ENCODE data around the gene BTBD3. TPM values are rescaled to one million over a fixed set of nuclear protein-coding genes. Genes with fewer than 3 reads are reported as not detected.

Gene BTBD3
- total RNA-seq, 1 experiment from 2014 or later = 38.5 TPM

DNA sequence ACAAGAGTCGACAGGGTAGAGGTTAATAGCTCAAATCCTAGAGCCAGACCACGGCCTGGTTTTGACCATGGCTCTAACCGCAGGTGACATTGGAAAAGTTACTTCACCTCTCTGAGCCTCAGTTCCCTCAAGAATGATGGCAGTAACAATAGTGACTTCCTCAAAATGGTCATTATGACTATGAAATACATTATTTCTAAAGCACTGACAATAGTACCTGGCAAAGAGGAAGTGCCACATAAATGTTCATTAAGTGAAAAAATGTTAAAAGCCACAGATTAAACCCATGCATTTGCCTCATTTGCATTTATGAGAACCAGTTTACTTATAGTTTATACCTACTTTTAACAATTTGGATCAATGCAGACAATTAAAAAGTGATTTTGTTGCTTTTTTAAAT lies 12.3 kb downstream of the BTBD3 start (continued):
- TF ChIP-seq, protein P1, sequence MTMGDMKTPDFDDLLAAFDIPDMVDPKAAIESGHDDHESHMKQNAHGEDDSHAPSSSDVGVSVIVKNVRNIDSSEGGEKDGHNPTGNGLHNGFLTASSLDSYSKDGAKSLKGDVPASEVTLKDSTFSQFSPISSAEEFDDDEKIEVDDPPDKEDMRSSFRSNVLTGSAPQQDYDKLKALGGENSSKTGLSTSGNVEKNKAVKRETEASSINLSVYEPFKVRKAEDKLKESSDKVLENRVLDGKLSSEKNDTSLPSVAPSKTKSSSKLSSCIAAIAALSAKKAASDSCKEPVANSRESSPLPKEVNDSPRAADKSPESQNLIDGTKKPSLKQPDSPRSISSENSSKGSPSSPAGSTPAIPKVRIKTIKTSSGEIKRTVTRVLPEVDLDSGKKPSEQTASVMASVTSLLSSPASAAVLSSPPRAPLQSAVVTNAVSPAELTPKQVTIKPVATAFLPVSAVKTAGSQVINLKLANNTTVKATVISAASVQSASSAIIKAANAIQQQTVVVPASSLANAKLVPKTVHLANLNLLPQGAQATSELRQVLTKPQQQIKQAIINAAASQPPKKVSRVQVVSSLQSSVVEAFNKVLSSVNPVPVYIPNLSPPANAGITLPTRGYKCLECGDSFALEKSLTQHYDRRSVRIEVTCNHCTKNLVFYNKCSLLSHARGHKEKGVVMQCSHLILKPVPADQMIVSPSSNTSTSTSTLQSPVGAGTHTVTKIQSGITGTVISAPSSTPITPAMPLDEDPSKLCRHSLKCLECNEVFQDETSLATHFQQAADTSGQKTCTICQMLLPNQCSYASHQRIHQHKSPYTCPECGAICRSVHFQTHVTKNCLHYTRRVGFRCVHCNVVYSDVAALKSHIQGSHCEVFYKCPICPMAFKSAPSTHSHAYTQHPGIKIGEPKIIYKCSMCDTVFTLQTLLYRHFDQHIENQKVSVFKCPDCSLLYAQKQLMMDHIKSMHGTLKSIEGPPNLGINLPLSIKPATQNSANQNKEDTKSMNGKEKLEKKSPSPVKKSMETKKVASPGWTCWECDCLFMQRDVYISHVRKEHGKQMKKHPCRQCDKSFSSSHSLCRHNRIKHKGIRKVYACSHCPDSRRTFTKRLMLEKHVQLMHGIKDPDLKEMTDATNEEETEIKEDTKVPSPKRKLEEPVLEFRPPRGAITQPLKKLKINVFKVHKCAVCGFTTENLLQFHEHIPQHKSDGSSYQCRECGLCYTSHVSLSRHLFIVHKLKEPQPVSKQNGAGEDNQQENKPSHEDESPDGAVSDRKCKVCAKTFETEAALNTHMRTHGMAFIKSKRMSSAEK (CRISPR knock-in tag; IDR thresholded peaks at IDR 0.05; ENCODE audit: borderline replicate concordance) = no peak
- TF ChIP-seq RELA (CRISPR knock-in tag; IDR thresholded peaks at IDR 0.05; ENCODE audit: borderline replicate concordance) (no peak), IRF2 (CRISPR knock-in tag; IDR thresholded peaks at IDR 0.05; ENCODE audit: borderline replicate concordance, low read depth) (no peak), SP1 (CRISPR knock-in tag; conservative IDR thresholded peaks at IDR 0.05) (no peak)

DNA sequence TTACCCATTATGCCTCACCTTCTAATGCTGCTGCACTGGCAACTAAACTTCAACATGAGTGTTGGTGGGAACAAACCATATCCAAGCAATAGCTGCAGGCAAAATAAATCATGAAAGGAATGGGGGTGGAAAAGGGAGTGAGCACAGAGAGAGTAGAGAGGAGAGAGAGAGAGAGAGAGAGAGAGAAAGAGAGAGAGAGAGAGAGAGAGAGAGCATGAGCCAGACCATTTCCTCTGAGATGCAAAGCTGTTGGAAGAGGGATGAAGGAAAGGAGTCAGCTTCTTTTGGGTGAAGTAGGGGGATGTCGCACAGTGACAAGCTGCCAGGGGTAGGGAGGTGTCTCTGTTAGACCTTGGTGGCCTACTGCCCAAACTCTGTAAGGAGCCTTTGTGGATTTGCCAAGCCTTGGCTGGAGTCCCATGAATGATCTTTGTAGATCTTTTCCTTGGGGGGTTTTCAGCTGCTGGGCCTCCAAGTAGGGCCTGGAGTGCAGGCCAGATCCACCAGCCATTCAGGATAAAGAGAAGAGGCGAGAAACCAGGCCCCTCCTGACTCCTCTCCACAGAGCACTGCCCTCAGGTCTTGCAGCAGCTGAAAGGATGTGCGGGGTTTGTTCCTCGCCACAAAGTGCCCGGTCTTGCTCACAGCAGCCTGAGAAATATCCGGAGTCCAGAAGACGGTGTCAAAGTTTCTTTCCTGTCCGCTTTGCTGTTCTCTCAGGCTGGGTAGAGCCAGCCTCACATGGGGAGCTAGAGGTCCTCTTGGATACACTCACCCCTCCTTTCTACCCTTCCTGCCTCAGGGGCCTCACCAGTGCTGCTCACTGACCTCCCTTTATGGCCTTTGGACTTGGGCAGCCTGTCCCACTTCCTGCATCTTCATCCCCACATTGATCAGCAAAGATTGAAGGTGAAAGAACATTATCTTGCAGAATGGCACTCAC lies 17.8 kb downstream of the BTBD3 start:
- Mint-ChIP-seq H3K9me3 (no peaks in the 10 kb centered on the region), H3K4me3 (no peak overlapping the region), H3K4me1 (peaks cover 9% of the 10 kb centered on the region; the same call in 1 of the 2 replicates), H3K27me3 (ENCODE audit: low read depth) (no peaks in the 10 kb centered on the region), H3K36me3 (no peaks in the 10 kb centered on the region), H3K27ac (no peak overlapping the region)
- CTCF ChIA-PET = no interaction called here
- TF ChIP-seq, protein P2, sequence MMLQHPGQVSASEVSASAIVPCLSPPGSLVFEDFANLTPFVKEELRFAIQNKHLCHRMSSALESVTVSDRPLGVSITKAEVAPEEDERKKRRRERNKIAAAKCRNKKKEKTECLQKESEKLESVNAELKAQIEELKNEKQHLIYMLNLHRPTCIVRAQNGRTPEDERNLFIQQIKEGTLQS (CRISPR knock-in tag; conservative IDR thresholded peaks at IDR 0.05) = no peak
- TF ChIP-seq CBFB (CRISPR knock-in tag; IDR thresholded peaks at IDR 0.05; ENCODE audit: low read depth) (no peak), IRF2 (CRISPR knock-in tag; IDR thresholded peaks at IDR 0.05; ENCODE audit: borderline replicate concordance, low read depth) (no peak), NR3C1 (CRISPR knock-in tag; conservative IDR thresholded peaks at IDR 0.05; ENCODE audit: low read depth) (no peak)
- POLR2A ChIA-PET = interaction anchor here (0.7 kb wide), 1 partner anchor 32 kb away, joined by 3 read pairs; no protein-coding TSS in a partner anchor
- DNase-seq (ENCODE audit: low spot score) (no peak), ATAC-seq (no peak)

DNA sequence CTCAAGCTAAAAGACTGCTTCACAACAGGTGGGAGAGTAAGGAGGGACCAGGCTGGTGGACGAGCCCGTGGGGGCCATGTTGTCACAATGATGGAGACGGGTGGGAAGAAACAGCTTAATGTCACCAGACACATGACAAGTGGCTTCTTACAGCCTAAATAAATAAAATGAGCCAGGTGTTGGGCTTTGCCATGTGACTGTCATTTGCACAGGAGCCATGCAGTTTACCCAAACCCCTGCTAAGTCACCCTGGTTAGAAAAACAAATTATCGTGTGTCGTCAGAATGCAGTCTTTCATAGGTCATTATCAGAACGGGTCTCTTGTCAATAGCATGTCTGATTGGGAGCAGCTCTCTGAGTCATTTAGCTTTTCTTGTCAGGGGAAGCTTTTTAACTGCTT lies 18.5 kb downstream of the BTBD3 start:
- DNase-seq (ENCODE audit: low spot score) (no peak), ATAC-seq (no peak)
- Mint-ChIP-seq H3K27me3 (ENCODE audit: low read depth) (no peaks in the 10 kb centered on the region), H3K9me3 (no peaks in the 10 kb centered on the region), H3K4me1 (peaks cover 9% of the 10 kb centered on the region; the same call in 1 of the 2 replicates), H3K4me3 (no peak overlapping the region), H3K27ac (no peak overlapping the region), H3K36me3 (no peaks in the 10 kb centered on the region)
- CTCF ChIA-PET = no interaction called here
- POLR2A ChIA-PET = no interaction called here
- TF ChIP-seq JUN (CRISPR knock-in tag; IDR thresholded peaks at IDR 0.05) (no peak), GRHL2 (CRISPR knock-in tag; IDR thresholded peaks at IDR 0.05; ENCODE audit: insufficient replicate concordance, severe bottlenecking) (no peak), KAT7 (CRISPR knock-in tag; IDR thresholded peaks at IDR 0.05; ENCODE audit: borderline replicate concordance) (no peak), TP53 (CRISPR knock-in tag; IDR thresholded peaks at IDR 0.05) (no peak), RELA (CRISPR knock-in tag; IDR thresholded peaks at IDR 0.05; ENCODE audit: borderline replicate concordance) (no peak), HMGA2 (CRISPR knock-in tag; IDR thresholded peaks at IDR 0.05) (no peak), CREB1 (CRISPR knock-in tag; IDR thresholded peaks at IDR 0.05) (no peak), CREM (CRISPR knock-in tag; IDR thresholded peaks at IDR 0.05) (no peak), NFE2L1 (CRISPR knock-in tag; IDR thresholded peaks at IDR 0.05) (no peak), ELF4 (CRISPR knock-in tag; IDR thresholded peaks at IDR 0.05; ENCODE audit: low read depth) (no peak), RORB (CRISPR knock-in tag; IDR thresholded peaks at IDR 0.05) (no peak), ZNF671 (CRISPR knock-in tag; IDR thresholded peaks at IDR 0.05) (no peak), NR3C1 (CRISPR knock-in tag; conservative IDR thresholded peaks at IDR 0.05; ENCODE audit: low read depth) (no peak)
- TF ChIP-seq, protein P3, sequence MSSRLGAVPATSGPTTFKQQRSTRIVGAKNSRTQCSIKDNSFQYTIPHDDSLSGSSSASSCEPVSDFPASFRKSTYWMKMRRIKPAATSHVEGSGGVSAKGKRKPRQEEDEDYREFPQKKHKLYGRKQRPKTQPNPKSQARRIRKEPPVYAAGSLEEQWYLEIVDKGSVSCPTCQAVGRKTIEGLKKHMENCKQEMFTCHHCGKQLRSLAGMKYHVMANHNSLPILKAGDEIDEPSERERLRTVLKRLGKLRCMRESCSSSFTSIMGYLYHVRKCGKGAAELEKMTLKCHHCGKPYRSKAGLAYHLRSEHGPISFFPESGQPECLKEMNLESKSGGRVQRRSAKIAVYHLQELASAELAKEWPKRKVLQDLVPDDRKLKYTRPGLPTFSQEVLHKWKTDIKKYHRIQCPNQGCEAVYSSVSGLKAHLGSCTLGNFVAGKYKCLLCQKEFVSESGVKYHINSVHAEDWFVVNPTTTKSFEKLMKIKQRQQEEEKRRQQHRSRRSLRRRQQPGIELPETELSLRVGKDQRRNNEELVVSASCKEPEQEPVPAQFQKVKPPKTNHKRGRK (CRISPR knock-in tag; IDR thresholded peaks at IDR 0.05; ENCODE audit: borderline replicate concordance) = no peak
- TF ChIP-seq, protein P4, sequence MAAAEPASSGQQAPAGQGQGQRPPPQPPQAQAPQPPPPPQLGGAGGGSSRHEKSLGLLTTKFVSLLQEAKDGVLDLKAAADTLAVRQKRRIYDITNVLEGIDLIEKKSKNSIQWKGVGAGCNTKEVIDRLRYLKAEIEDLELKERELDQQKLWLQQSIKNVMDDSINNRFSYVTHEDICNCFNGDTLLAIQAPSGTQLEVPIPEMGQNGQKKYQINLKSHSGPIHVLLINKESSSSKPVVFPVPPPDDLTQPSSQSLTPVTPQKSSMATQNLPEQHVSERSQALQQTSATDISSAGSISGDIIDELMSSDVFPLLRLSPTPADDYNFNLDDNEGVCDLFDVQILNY (CRISPR knock-in tag; IDR thresholded peaks at IDR 0.05) = no peak
- TF ChIP-seq, protein P5, sequence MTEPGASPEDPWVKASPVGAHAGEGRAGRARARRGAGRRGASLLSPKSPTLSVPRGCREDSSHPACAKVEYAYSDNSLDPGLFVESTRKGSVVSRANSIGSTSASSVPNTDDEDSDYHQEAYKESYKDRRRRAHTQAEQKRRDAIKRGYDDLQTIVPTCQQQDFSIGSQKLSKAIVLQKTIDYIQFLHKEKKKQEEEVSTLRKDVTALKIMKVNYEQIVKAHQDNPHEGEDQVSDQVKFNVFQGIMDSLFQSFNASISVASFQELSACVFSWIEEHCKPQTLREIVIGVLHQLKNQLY (CRISPR knock-in tag; IDR thresholded peaks at IDR 0.05) = no peak
- TF ChIP-seq, protein P6, sequence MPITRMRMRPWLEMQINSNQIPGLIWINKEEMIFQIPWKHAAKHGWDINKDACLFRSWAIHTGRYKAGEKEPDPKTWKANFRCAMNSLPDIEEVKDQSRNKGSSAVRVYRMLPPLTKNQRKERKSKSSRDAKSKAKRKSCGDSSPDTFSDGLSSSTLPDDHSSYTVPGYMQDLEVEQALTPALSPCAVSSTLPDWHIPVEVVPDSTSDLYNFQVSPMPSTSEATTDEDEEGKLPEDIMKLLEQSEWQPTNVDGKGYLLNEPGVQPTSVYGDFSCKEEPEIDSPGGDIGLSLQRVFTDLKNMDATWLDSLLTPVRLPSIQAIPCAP (CRISPR knock-in tag; IDR thresholded peaks at IDR 0.05) = no peak
- TF ChIP-seq, protein P7, sequence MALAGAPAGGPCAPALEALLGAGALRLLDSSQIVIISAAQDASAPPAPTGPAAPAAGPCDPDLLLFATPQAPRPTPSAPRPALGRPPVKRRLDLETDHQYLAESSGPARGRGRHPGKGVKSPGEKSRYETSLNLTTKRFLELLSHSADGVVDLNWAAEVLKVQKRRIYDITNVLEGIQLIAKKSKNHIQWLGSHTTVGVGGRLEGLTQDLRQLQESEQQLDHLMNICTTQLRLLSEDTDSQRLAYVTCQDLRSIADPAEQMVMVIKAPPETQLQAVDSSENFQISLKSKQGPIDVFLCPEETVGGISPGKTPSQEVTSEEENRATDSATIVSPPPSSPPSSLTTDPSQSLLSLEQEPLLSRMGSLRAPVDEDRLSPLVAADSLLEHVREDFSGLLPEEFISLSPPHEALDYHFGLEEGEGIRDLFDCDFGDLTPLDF (CRISPR knock-in tag; IDR thresholded peaks at IDR 0.05) = no peak
